GM18868 (cell line): ENCODE results near the gene ZFYVE9.

Source experiments
- ATAC-seq: cut with Tn5 transposase; IDR thresholded peaks from one replicate; pipeline ENCODE4 v1.9.1; 2021; ENCODE audit warnings: mild to moderate bottlenecking, moderate library complexity; ENCODE audit not compliant: unreplicated experiment

ZFYVE9 gene

GRCh38 chr1:52243221-52243987, 101.5 kb downstream of the ZFYVE9 start:
- no peak for ATAC-seq

- no peak for ATAC-seq
Measured at GRCh38 chr1:52249831-52250230, 107.9 kb downstream of the ZFYVE9 start.

- no peak for ATAC-seq
Measured at GRCh38 chr1:52253421-52253820, 111.5 kb downstream of the ZFYVE9 start.

DNA sequence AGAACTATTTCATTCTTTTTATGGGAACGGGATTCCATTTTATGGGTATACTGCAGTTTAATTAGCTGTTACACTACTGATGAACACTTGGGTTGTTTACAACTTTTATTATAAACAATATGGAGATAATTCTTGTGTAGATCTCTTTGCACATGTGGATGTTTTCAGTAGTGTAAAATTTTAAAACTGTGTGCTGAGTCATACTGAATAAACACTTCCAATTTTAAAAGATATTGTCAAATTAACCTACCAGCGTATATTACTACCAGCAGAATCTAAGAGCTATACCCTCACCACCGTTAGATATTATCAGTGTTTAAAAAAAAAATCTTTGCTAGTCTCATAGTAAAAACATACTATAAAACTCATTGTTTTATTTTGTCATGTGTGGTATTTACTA, 118.0 kb downstream of the ZFYVE9 start:
- ATAC-seq: no peak

DNA sequence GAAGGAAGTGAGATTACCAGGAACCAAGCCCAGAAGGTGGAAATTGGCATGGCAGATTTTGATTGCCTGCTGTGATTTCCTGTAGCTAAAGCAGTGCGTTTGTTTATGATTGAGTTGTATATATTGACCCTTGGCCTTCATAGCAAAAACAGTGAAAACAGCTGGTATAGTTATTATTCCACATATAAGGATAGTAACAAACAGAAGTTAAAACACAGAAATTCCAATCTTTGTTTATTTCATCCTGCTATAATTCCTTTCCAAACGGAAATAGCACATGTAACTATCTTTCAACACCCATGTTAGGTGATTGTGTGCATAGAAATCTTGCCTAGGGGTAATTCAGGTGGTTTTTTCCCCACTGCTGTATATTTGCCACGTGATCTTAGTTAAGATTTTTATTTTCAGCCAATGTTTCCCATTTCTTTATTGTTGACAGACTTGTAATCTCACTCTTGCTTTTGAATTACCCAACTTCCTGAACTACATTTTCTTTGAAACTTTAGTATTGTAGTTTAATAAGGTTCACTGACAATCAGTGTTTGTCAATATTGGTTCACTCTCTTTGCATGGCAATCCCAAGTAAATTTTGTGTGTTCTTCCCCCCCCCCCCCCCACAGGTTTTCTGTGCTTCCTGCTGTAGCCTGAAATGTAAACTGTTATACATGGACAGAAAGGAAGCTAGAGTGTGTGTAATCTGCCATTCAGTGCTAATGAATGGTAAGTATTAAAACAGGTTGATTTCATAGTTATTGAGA, 121.4 kb downstream of the ZFYVE9 start:
- no peak for ATAC-seq

GRCh38 chr1:52264530-52265115, 122.7 kb downstream of the ZFYVE9 start:
- no peak for ATAC-seq

GRCh38 chr1:52266507-52266906, 124.6 kb downstream of the ZFYVE9 start:
- no peak for ATAC-seq

GRCh38 chr1:52268372-52268771, 126.5 kb downstream of the ZFYVE9 start:
- no peak for ATAC-seq

DNA sequence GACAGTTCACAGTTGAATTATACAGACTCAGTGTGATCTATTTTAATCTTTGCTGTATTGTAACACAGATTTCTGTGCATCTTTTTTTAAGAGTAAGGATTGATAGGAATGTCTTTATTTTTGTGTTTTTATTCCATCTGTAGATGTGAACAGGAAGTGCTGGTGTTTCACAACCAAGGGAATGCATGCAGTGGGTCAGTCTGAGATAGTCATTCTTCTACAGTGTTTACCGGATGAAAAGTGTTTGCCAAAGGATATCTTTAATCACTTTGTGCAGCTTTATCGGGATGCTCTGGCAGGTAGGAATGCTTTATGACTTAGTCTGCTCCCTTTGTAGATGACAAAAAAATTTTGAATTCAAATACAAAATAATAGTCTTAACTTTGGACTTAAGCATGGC, 139.6 kb downstream of the ZFYVE9 start:
- no peak for ATAC-seq

- ATAC-seq: no peak
Measured at GRCh38 chr1:52288286-52288685, 146.4 kb downstream of the ZFYVE9 start.

- ATAC-seq: no peak
Measured at GRCh38 chr1:52294580-52294979, 152.7 kb downstream of the ZFYVE9 start.

GRCh38 chr1:52296345-52296744, 154.5 kb downstream of the ZFYVE9 start:
- no peak for ATAC-seq

DNA sequence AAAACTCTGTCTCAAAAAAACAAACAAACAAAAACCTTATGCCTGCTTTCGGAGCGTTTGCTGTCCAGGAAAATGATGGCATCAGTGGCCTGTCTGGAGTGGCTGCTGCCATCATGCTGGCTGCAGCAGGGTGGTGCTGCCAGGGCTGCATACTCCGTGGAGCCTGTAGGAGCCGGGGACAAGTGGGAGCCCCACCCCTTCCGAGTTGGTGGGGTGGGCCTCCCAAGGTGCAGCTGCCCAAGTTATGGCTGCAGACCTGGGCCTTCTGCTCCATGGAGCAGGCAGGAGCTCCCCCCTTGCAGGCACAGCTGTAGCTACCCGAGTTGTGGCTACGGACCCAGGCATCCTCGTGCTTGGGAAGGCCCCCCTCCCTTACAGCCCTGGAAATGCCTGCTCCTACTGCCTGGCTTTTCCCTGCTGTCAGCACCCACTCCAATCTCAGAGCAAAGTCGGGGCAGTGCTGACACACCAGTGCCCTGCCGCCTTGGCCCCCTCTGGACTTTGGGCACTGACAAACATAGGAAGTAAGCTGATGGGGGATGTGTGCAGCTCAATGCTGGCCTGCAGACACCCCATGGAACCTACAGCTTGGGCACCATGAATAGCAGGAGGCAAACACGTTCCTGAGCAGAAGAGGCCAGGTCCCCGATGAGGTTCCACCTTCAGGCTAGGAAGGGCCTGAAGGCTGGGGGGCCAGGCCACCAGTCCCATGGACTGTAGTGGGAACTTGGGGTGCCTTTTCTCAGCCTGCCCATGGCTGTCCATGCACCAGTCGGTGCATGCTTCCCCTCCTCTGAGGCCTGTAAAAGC, 163.7 kb downstream of the ZFYVE9 start:
- no peak for ATAC-seq

DNA sequence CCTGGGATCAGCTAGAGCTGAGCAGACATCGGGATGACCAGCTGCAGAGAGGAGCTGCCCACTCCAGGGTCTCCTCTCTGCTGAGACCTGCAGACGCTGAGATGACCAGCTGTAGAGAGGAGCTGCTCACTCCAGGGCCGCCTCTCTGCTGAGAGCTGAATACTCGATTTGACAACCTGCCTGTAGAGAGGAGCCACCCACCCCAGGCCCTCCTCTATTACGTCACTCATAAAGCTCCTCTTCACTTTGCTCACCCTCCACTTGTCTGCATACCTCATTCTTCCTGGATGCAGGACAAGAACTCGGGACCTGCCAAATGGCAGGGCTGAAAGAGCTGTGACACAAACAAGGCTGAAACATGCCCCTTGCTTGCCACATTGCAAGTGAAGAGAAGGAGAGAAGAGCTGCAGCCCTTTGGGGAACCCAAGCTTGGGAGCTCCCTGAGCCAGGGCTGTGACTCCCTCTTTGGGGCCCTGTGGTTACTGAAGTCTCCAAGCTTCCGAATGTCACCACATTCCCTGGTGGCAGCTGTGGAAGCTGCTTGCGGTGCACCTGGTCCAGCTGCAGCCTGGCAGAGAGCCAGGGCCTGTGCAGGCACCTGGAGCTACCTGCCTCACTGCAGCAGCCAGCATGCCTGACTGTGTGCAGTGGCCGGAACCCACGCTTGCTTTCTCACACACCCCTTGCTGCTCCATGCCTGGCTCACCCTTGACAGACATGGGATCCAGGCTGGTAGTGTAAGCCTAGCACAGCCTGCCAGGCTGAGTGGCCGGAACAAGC, 164.5 kb downstream of the ZFYVE9 start:
- ATAC-seq: no peak

GRCh38 chr1:52321061-52321460, 179.2 kb downstream of the ZFYVE9 start:
- ATAC-seq: no peak

- ATAC-seq: no peak
Measured at GRCh38 chr1:52323731-52324130, 181.8 kb downstream of the ZFYVE9 start.

DNA sequence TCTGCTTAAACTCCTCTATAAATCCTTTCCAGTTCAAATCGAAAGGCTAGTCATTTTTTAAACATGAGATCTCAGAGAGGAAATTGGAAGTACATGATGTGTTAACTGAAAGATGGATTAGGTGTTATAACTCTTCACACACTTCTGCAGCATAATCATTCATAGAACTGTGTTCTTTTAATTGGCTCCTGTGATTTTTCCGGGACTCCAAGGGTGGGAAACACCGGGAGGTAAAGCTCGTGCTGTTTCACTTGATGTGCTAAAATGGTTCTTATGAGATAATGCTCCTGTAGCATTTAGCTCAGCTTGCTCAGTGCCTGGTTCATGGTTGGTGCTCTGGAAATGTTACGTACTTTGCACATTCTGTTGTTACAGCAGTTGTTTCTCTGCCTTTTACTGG, 183.9 kb downstream of the ZFYVE9 start:
- no peak for ATAC-seq

- no peak for ATAC-seq
Measured at GRCh38 chr1:52328615-52329014, 186.7 kb downstream of the ZFYVE9 start.

DNA sequence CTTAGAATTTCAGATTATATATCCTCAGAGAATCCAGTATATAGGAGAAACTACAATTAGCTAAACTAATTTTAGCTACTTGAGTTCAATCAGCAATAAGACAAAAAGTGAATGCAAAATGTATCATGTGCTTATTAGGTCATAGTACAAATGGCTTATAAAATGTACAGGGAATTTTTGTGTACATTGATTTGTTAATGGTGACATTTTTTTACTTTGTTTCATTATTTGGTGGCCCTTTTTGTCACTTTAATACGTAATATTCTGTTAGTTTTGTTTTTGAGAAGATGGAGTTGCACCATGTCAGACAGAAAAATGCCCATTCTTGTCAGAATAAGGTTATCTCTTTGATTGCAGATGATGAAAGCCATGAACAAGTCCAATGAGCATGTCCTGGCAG, 190.5 kb downstream of the ZFYVE9 start:
- ATAC-seq: no peak

DNA sequence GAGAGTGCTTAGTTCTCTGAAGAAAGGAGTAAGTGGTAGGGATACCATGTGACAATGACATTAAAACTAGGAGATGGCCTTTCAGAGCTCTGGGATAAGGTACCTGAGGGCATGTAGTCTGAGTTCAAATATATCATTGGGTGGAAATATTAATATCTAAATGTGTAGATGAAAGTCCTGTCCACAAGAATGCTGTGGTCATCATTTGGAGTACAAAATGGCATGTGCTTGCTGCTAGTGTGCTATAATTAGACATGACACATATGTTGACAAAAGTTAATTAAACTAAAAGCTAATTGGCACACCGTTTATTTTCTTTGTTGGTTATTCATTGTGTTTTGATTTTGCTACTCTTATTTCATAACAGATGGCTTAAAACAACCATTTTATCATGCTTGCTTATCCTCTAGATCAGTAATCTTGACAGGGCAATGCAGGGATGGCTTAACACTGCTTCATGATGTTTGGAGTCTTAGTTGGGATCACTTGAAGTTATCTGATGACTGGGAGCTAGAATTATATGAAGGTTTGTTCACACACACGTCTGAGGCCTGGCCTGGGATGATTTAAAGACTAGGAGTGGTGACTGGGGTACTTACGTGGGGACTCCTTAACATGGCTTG, 193.1 kb downstream of the ZFYVE9 start:
- ATAC-seq: no peak
